Measurements from ENCODE around the gene KRTAP10-12.
"Not testable (repeated sequence)": the region's sequence is repeated elsewhere in the genome, so short reads cannot be mapped to it uniquely, and the experiment has no call there.

Gene KRTAP10-12

DNA sequence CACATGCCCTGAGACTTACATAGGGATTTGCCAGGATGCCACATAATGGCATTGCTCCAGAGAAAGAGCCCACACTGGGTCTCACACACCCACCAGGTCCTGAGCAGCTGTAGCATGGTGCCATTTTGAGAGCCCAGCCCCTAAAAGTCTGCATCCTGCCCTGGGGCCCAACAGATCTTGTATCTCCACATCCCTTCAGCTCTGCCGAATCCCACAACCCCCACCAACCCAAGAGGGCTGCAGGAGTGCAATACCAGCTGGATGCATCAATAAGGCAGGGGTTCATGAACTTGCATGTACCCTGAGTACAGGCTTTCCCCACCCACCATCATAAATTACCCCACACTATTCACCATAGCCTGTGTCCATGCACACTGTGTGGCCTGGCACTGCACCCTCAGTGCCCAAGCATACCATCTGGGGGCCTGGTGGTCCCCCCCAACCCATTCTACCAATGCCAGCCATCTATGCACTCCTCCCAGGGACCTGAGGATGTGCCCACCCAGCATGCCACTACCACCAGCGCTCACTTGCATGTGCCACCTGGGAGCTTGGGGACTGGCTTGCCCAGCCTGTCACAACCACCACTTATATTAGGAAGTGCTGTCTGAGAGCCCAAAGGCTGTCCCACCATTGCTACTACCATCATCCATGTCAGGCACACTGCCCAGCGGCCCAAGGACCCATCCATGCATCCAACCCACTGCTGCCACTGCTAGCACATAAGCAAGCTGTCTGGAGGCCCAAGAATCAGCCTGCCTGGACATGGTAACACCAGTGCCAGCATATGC is 26.1 kb upstream of the KRTAP10-12 start:
- no peak for DNase-seq

DNA sequence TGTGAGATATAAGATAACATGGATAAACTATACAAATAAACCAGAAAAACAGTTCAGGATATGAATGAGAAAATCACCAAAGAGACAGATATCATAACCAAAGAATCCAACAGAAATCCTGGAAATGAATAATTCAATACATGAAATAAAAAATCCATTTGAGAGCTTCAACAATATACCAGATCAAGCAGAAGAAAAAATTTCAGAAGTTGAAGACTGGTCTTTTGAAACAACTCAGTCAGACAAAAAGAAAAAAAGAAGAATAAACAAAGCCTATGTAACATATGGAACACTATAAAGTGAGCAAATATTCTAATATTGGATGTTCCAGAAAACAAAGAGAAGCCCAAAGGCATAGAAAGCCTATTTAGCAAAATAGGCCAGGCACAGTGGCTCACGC is 25.1 kb upstream of the KRTAP10-12 start:
- no peak for DNase-seq

DNA sequence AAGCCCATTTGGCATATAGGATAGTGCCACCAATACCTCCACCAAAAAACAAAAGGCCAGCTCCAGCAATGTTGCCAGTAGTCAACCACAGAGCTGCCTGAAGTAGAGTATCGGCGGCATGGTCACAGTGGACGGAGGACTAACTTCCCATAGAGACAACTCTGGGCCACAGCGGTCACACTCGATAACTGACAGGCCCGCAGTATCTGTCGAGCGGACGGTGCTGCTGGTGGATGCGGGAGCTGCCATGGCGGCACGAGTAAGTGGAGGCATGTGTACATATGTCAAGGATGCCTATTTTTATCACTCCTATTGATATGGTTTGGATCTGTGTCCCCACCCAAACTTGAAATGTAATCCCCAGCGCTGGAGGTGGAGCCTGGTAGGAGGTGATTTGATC is 19.1 kb upstream of the KRTAP10-12 start:
- no peak for DNase-seq

DNA sequence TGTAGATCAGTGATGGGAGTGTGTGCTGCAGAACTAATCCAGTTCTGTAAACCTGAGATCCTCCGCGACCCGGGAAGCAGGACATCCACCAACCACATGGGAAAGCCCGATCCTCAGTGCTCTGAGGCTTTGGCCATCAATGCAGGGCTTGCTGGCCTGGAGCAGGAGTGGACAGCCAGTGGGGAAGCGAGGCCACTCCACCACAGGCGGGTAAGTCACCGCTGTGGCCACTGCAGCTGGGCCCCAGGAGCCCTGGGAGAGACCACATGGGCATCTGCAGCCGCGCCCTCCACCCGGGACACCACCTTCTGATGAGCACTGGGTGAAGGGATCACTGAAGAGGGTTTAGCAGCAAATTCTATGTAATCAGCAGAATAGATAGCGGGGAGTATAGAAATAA is 15.8 kb upstream of the KRTAP10-12 start:
- no peak for DNase-seq

DNA sequence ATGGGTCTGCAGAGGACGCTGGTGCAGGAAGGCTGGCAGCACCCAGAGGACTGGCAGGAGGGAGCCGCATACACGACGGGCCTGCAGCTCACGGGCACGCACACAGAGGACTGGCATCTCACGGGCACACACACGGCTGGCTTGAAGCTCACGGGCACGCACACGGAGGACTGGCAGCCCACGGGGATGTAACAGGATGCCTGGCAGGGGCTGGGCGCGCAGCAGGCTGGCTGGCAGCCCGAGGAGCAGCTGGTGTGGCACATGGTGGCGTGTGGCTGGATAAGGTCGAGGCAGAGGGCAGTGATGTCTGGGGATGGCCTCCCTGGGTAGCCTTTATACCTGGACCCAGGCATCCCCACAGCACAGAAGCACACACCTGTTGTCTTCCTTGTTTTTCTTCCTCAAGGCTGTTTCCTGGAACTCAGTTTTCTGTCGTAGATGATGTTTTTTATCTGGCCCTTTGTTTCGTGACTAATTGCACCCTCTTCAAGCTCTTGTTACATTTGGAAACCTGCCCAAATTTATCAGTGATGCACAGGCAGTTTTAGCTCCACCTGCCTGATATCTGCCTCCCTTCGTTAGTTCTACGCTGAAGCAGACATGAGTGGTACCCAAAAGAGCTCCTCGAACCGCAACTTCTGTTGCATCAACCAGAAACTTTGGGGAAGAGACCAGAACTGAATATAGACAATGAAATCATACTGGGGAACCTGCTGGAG is 15.0 kb upstream of the KRTAP10-12 start, which contains the start of gene KRTAP12-1:
Gene KRTAP12-1 (minus strand): TSS at position 303 of the 719 bp plus-strand sequence. CDS start 40 bp downstream, at position 263.
- no peak for DNase-seq

DNA sequence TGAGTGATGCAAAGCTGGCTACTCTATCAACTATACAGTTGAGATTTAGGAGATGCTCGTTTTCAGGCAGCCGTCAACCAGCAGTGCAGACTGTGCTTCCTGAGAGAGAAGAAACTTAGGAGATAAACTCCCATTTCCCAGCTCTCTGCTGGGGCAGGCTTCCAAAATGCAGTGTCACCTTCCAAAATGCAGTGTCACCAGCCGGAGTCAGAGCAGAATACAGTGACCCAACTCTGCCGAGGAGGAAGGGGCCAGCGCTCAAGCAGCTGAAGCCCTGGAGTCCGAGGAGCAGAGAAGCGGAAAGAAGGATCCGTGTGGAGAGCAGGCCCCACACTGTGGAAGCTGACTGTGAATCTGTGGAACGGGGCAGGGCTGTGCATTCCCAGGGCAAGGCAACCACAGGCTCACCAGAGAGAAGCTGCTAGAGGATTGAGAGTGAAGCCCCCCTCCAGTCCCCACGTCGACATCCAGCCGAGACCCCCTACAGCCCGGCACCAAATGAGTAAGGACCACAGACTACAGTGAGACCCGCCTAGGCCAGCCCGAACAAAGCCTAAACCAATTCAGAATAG is 14.3 kb upstream of the KRTAP10-12 start:
- no peak for DNase-seq

DNA sequence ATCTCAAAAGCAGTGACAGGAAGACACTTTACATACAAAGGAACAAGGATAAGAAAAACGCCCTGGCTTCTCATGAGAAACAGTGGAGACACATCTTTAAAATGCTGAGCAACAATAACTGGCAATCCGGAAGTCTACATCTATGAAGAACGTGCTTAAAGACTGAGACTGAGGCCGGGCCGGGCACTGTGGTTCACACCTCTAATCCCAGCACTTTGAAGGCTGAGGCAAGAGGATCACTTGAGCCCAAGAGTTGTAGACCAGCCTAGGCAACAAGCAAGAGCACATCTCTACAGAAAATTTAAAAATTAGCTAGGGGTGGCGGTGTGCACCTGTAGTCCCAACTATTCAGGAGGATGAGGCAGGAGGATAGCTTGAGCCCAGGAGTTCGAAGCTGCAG is 12.9 kb upstream of the KRTAP10-12 start:
- DNase-seq: no peak

DNA sequence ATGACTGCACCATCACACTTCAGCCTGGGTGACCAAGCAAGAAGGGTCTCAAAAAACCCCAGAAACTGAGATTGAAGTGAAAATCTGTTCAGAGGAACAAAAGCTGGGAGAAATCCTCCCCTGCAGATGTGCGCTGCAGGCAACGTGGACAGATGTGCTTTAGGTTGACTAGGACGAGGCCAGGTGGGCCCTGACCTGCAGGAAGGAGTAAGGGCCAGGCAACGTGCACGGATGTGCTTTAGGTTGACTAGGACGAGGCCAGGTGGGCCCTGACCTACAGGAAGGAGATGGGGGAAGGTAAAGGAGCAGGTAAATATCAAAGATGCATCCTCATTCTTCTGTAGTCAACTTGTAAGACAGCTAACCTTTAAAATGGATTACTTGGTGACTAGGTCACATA is 12.5 kb upstream of the KRTAP10-12 start:
- no peak for DNase-seq

DNA sequence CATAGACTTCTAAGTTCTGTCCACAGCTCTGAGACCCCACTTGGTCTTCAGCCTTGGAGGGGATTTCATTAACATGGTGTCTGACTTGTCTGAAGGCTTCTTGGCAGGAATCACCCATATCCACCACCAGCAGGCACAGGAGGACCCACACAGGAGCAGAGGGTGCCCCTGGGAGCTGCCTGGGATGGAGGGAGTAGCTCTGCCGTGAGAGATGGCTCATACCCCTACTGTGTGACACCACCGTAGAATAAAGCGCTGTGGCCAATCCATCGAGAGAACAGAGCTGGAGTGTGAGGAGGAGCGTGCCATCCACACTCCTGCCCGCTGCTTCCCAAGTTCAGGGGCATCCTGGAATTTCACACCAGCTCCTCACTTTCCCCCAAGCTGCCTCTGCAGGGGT is 11.9 kb upstream of the KRTAP10-12 start:
- not testable (repeated sequence) for DNase-seq

DNA sequence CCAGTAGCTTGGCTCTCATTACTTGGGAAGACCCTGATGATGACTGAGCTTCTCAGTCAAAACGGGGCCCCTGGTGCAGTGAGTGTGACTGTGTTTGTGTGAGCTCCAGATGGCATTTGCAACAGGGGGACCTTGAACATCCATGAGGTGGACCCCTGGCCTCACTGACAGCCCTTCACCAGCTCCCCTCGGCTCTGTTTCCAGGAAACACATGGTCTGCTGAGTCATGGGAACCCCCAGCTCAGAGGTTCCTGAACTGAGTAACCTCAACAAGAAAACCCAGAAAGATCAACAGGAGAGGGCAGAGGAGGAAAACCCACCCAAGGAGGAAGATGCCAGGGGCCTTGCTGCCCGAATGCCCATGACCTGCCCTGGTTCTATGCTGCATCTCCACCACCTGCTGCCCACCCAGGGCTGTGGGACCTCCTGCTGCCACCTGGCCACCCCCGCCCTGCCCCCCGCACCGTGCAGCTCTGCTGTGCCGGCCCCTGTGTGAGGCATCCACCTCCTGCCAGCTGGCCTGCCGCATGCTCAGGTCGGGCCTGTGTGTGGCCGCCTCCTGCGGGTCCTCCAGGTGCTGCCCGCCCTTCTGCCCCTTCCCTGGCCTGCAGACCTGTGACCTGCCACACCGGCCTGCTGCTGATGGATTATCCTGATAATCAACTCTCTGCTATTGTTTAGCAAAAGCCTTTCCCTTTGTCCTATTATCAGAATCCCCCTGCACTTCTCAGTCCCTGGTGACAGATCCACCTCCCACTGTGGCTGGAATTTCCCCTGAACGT is 10.8 kb upstream of the KRTAP10-12 start:
- DNase-seq: peak in 1 of 5 donors; percentile 28

DNA sequence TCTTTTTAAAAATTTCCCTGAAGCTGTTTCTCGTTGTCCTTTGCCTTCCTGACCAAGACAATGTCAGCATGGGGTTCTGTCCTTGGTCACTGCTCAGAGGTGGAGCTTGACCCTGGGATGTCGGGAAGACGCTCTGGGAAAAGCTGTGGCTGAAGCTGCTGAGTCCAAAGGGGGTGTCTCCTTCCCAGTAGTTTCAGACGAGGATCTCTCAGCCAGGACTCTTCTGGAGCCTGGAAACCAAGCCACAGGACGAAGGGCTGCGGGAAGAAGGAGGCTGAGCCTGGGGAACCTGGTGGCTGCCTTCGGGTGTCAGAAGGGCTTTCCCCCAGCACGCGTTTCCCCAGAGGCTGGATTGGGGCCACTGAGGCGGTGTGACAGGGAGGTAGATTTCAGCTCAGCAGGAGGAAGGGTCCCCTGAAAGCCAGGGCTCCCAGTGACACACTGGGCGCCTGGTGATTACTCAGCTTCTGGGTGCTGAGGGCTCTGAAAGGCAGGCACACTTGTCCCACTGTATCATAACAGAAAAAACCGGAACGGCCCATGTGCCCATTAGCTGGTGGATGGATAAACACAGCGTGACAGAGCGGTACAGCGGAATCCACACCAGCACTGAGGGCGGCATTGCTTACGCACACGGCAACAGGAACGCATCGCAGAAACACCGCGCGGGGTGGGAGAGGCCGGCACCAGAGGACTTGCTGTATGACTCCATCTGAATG is 10.0 kb upstream of the KRTAP10-12 start:
- DNase-seq: no peak

DNA sequence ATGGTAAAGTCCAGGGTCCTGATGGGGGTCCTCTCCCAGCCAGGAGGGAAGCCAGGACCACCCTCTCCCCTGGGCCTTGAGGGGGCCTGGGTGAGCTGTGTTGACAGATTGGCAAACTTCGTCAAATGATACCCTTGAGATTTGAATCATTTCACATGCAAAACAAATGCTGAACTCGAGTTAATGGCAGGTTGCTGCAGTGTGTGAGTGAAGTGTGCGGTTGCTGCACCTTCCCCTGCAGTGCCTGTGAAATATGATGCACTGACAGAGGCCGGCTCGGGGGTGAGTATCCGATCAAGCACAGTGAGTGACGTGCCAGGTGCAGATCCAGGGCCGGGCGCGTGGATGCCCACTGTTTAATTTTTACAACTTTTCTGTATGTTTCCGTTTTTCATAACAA is 9.3 kb upstream of the KRTAP10-12 start:
- no peak for DNase-seq

DNA sequence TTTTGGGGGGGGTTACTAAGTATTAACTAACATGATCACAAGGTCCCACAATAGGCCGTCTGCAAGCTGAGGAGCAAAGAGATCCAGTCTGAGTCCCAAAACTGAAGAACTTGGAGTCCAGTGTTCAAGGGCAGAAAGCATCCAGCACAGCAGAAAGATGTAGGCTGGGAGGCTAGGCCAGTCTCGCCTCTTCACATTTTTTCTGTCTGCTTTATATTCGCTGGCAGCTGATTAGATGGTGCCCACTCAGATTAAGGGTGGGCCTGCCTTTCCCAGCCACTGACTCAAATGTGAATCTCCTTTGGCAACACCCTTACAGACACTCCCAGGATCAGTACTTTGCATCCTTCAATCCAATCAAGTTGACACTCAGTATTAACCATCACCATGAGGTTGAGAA is 7.2 kb upstream of the KRTAP10-12 start:
- DNase-seq: not testable (repeated sequence)

DNA sequence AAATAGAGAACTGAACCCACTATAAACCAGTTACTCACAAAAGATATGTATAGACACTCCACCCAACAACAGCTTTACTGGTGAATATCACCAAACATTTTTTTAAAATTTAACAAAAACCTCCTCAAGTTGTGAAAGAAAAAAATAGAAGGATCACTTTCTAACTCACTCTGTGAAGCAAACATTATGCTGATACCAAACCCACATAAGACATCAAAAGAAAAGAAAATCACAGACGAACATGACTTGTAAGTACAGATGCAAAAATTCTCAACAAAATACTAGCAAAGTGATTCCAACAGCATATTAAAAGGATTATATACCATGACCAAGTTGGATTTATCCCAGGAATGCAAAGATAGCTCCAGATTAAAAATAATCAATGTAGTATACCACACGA is 5.3 kb upstream of the KRTAP10-12 start:
- DNase-seq: no peak

DNA sequence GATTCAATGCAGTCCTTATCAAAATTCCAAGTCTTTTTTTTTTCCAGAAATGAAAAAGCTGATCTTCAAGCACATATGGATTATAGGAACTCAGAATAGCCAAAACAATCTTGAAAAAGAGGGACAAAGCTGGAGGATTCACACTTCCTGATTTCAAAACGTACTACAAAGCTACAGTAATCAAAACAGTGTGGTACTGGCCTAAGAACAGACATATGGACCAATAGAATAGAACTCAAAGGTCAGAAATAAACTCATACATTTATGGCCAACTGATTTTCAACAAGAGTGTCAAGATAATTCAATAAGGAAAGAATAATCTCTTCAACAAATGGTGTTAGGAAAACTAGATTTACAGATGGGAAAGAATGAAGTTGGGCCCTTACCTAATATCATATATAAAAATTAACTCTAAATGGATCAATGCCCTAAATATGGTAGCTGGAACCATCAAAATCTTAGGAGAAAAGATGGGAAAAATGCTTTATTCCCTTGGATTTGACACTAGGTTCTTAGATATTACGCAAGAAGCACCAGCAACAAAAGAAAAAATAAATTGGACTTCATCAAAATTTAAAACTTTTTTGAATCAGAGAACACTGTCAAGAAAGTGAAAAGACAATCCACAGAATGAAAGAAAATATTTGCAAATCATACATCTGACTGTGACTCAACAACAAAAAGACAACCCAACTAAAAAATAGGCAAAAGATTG is 4.0 kb upstream of the KRTAP10-12 start:
- no peak for DNase-seq

DNA sequence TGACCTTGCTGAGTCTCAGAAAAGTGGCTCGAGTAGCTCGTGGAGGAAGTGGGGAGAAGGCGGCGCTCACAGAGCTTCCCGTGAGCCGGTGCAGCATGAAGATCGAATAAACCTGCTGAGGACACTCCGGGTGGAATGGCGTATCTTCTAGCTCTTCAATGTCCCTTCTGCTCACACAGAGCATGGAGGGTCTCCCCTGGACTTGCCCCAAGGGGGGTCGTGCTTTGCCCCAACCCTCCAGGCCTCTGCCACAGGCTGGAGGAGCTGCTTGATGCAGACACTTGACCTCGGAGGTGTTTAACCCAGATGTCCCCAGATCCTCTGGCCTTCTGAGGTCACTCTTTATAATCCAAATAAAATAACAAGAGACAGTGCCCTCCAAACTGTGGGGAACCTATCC is 2.2 kb upstream of the KRTAP10-12 start:
- no peak for DNase-seq

DNA sequence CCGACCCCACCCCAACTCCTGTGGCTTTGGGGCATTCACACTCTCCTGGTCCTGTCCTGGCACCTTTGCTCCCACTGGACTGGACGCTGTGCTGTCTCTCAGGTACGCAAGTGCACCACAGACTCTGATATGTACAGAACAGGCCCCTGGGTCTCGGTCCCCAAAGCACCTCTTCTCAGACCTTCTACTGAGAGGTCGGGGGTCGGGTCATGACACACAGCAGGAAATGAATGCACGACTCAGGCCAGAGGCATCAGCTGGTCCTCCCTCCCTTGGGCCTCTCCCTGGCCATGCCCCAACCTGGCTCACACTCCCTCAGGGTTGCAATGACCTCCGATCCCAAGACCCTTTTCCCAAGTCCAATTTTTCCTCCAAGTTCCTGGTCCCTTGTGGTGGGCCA is 1.8 kb upstream of the KRTAP10-12 start:
- no peak for DNase-seq

DNA sequence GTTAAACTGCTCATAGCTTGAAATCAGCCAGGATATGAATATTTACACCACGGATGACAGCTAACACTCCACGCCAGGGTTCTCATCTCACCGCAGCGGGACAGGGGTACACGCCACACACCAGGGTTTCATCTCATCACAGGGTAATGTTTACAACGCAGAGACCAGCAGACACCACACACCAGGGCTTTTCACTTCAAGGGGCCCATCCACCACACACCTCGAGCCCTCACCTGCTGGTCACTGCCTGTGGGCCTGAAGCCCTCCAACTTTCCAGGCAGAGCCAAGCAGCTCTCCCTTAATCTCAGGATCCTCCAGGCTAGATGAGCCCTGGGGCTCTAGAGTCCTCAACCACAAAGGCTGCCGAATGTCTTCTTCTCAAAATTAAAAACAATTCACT is 1.3 kb upstream of the KRTAP10-12 start:
- no peak for DNase-seq

DNA sequence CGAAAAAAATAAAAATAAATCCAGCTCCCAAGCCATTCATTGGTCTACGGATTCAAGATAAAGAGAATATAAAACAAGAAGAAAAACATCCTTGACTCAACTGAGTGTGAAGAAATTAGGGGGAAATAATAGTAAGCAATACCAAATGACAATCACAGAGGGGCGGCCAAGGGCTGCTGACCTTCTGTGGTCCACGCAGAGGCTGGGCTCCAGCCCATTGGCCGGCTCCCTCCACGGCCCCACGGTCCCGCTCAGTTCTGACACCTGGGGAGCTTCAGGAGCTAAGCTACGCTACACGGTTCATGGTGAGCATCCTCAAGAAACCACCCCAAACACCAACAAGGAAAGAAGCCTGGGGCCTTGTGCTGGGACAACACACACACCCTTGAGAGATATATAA is 400 bp upstream of the KRTAP10-12 start:
- DNase-seq: no peak

DNA sequence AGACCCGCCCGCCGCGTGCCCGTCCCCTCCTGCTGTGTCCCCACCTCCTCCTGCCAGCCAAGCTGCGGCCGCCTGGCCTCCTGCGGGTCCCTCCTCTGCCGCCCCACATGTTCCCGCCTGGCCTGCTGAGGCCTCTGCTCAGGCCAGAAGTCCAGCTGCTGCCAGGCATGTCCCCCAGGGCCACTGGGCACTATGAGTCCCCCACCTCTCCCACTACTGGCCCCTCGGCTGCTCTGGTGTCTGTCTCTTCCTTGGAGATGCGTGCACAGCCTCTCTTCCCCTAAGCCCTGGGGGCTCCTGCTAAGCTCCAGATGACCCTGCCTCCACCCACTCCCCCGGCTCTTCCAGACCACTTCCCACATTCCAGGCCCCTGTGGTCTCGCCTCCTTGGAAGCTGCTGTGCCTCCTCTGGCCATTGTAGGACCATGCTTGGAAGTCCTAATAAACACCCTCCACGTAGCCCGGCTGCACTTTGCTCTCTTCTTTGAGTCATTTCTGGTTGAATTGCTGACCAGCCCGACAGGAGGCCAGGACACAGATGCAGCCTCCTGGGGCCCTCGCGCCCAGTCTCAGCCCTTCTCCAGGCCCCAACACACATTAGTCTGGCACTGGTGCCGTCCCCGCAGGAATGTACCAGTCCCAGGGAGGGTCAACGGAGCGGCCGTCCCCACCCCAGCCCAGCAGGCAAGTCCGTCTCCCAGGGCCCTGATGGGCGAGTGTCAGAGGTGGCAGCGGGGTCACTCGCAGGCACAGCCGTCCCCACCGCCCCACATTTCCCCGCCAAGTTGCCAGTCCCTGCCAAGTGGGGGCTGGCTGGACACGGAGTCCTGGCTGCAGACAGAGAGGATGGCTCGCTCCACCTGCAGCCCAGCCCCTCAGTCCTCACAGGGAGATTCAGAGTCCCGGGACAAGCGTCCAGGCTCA is 1.1 kb downstream of the KRTAP10-12 start:
- DNase-seq: no peak

Data from T-helper 1 cell (primary cell).